HepG2 (cell line): ENCODE data around the gene DDX10. TPM values are rescaled to one million over a fixed set of nuclear protein-coding genes. Genes with fewer than 3 reads are reported as not detected.

Experiments used
- ATAC-seq: fragments of 200-7000 bp; cut with Tn5 transposase; 3 replicates; pipeline ENCODE4 v1.9.1; 2020; ENCODE audit warnings: mild to moderate bottlenecking, moderate library complexity
- BruUV-seq: library from RNA; stranded (reverse); fragments of 400-500 nt; replicated peaks from 2 replicates; lab custom pipeline; 2021; lab: Mats Ljungman, UMichigan
- CTCF ChIA-PET: fragments of 300-600 bp; formaldehyde crosslinking; extraction: SDS; loops from one replicate; lab custom pipeline; 2021; ENCODE audit warnings: low total read pairs, inconsistent platforms, low intra/inter-chr PET ratio; lab: Yijun Ruan, JAX
- POLR2A ChIA-PET: fragments of 350-600 bp; sonication (Branson Sonifier 250); formaldehyde crosslinking; loops from one replicate; lab custom pipeline; 2020; ENCODE audit warnings: antibody characterized with exemption, inconsistent platforms; lab: Yijun Ruan, JAX
- DNase-seq: peaks from one replicate; pipeline ENCODE4 v3.0.0-alpha.2; 2015; ENCODE audit warnings: low spot score
- FAIRE-seq: peaks from 3 replicates; lab custom pipeline; 2011; peaks lifted over from hg19 to GRCh38; lab: Jason Lieb, UNC
- H2AFZ ChIP-seq: one replicate; pipeline ENCODE4 v1.6.1; 2011; ENCODE audit warnings: low read length, inconsistent platforms
- H3K27ac ChIP-seq: fragments of 300-600 bp; 3 replicates; pipeline ENCODE4 v1.8.0; 2011; ENCODE audit warnings: mixed run types, mild to moderate bottlenecking, mixed read lengths, low read length, inconsistent platforms; ENCODE audit not compliant: insufficient read depth; ENCODE audit errors: extremely low read length
- H3K27me3 ChIP-seq, 2 experiments: fragments of 200-600 bp in 1 of 2; 2 replicates in 1 of 2; 3 replicates in 1 of 2; pipeline versions ENCODE4 v1.6.0 to v1.8.0; 2011; ENCODE audit warnings: low read length in 2 of 2, mild to moderate bottlenecking in 2 of 2, moderate library complexity in 2 of 2, inconsistent platforms in 1 of 2; ENCODE audit not compliant: insufficient read depth in 2 of 2, control insufficient read depth in 1 of 2
- H3K36me3 ChIP-seq, 2 experiments: fragments of 200-600 bp in 1 of 2; replicated peaks in 1 of 2; 2 replicates in 1 of 2; 3 replicates in 1 of 2; pipeline versions ENCODE4 v1.5.1 to v1.8.0; 2011; ENCODE audit warnings: low read length in 2 of 2, inconsistent platforms in 1 of 2; ENCODE audit not compliant: insufficient read depth in 2 of 2, control insufficient read depth in 1 of 2
- H3K4me1 ChIP-seq: 2 replicates; pipeline ENCODE4 v1.5.1; 2012; ENCODE audit warnings: low read length, inconsistent platforms; ENCODE audit not compliant: insufficient read depth
- H3K4me2 ChIP-seq: 2 replicates; pipeline ENCODE4 v1.6.0; 2011; ENCODE audit warnings: low read depth, low read length, inconsistent platforms
- H3K4me3 ChIP-seq, 3 experiments: fragments of 200-600 bp in 1 of 3; sonication (generic), shearing (Covaris generic) in 1 of 3; replicated peaks in 1 of 3; 2 replicates each; pipeline ENCODE4 v1.5.1; 2011 to 2016; ENCODE audit warnings: low read length in 3 of 3, inconsistent platforms in 2 of 3, low read depth in 2 of 3, mild to moderate bottlenecking in 2 of 3, control low read depth in 1 of 3, mixed read lengths in 1 of 3; ENCODE audit not compliant: insufficient read depth in 1 of 3
- H3K79me2 ChIP-seq: one replicate; pipeline ENCODE4 v1.6.1; 2011; ENCODE audit warnings: low read length, inconsistent platforms; ENCODE audit not compliant: insufficient read depth
- H3K9ac ChIP-seq: 2 replicates; pipeline ENCODE4 v1.6.0; 2011; ENCODE audit warnings: mild to moderate bottlenecking, low read depth, low read length, inconsistent platforms; ENCODE audit not compliant: insufficient read depth
- H3K9me3 ChIP-seq: 2 replicates; pipeline ENCODE4 v1.5.1; 2012; ENCODE audit warnings: mild to moderate bottlenecking, low read length
- H4K20me1 ChIP-seq: 2 replicates; pipeline ENCODE4 v1.6.0; 2011; ENCODE audit warnings: inconsistent platforms, mild to moderate bottlenecking, low read length, moderate library complexity; ENCODE audit not compliant: insufficient read depth
- ATAD3A ChIP-seq: sonication (generic); formaldehyde crosslinking; IDR thresholded peaks from 2 replicates; pipeline ENCODE4 v1.4.0; 2020; ENCODE audit warnings: missing genetic modification reagents
- BATF2 ChIP-seq: sonication (generic); formaldehyde crosslinking; IDR thresholded peaks from 2 replicates; pipeline ENCODE4 v1.8.0; 2022; ENCODE audit warnings: mild to moderate bottlenecking, missing genetic modification reagents, moderate library complexity
- CENPBD1 ChIP-seq: sonication (generic); formaldehyde crosslinking; IDR thresholded peaks from 2 replicates; pipeline ENCODE4 v1.8.0; 2022; ENCODE audit warnings: missing genetic modification reagents, low read depth, mild to moderate bottlenecking, borderline replicate concordance
- GATAD2A ChIP-seq: IDR thresholded peaks from 2 replicates; pipeline ENCODE4 v1.6.1; 2016
- NFAT5 ChIP-seq: sonication (generic); formaldehyde crosslinking; IDR thresholded peaks from 2 replicates; pipeline ENCODE4 v1.4.0; 2020; ENCODE audit warnings: missing genetic modification reagents
- NFYB ChIP-seq: sonication (generic); formaldehyde crosslinking; IDR thresholded peaks from 2 replicates; pipeline ENCODE4 v1.4.0; 2020; ENCODE audit warnings: missing genetic modification reagents
- REPIN1 ChIP-seq: sonication (generic); formaldehyde crosslinking; IDR thresholded peaks from 2 replicates; pipeline ENCODE4 v1.8.0; 2022; ENCODE audit warnings: missing genetic modification reagents, low read depth, mild to moderate bottlenecking, borderline replicate concordance
- SNAPC5 ChIP-seq: sonication (generic); formaldehyde crosslinking; IDR thresholded peaks from 2 replicates; pipeline ENCODE4 v1.8.1; 2023; ENCODE audit warnings: mild to moderate bottlenecking, missing genetic modification reagents, borderline replicate concordance
- SNRNP70 ChIP-seq: fragments of 200-400 bp; formaldehyde crosslinking; IDR thresholded peaks from 2 replicates; pipeline ENCODE4 v1.6.1; 2017; ENCODE audit warnings: mild to moderate bottlenecking, low read depth, low read length, moderate library complexity
- SRSF9 ChIP-seq: fragments of 200-400 bp; formaldehyde crosslinking; IDR thresholded peaks from 2 replicates; pipeline ENCODE4 v1.6.1; 2018; ENCODE audit warnings: borderline replicate concordance, mild to moderate bottlenecking, low read depth, low read length; ENCODE audit not compliant: insufficient read depth, poor library complexity, severe bottlenecking
- TBX2 ChIP-seq: sonication (generic); formaldehyde crosslinking; IDR thresholded peaks from 2 replicates; pipeline ENCODE4 v1.5.0; 2020; ENCODE audit warnings: missing genetic modification reagents, mild to moderate bottlenecking, borderline replicate concordance
- ZNF20 ChIP-seq: sonication (generic); formaldehyde crosslinking; IDR thresholded peaks from 2 replicates; pipeline ENCODE4 v1.4.0; 2020; ENCODE audit warnings: mild to moderate bottlenecking, moderate library complexity, missing genetic modification reagents
- ZNF230 ChIP-seq: sonication (generic); formaldehyde crosslinking; IDR thresholded peaks from 2 replicates; pipeline ENCODE4 v1.4.0; 2020; ENCODE audit warnings: mild to moderate bottlenecking, missing genetic modification reagents
- ZNF512 ChIP-seq: sonication (generic); formaldehyde crosslinking; IDR thresholded peaks from 2 replicates; pipeline ENCODE4 v1.4.0; 2020; ENCODE audit warnings: mild to moderate bottlenecking, missing genetic modification reagents
- ZNF556 ChIP-seq: sonication (generic); formaldehyde crosslinking; IDR thresholded peaks from 2 replicates; pipeline ENCODE4 v1.4.0; 2020; ENCODE audit warnings: mild to moderate bottlenecking, missing genetic modification reagents, borderline replicate concordance
- ZNF569 ChIP-seq: sonication (generic); formaldehyde crosslinking; IDR thresholded peaks from 2 replicates; pipeline ENCODE4 v1.5.0; 2020; ENCODE audit warnings: mild to moderate bottlenecking, missing genetic modification reagents, moderate library complexity, borderline replicate concordance
- ZNF577 ChIP-seq: sonication (generic); formaldehyde crosslinking; IDR thresholded peaks from 2 replicates; pipeline ENCODE4 v1.4.0; 2020; ENCODE audit warnings: mild to moderate bottlenecking, low read depth, missing genetic modification reagents, borderline replicate concordance
- ZNF720 ChIP-seq: sonication (generic); formaldehyde crosslinking; IDR thresholded peaks from 2 replicates; pipeline ENCODE4 v1.4.0; 2020; ENCODE audit warnings: missing genetic modification reagents
- WGBS: methylation state at CpG from one replicate; pipeline ENCODE4 v1.1.6; 2017; ENCODE audit warnings: low lambda C conversion rate; 5-methylcytosine and 5-hydroxymethylcytosine counted together
- in situ Hi-C: cut with HindIII; loops from 2 replicates; pipeline ENCODE4 v1.10.0; 2017; ENCODE audit warnings: low pct_unique_long_range_greater_than_20kb; ENCODE audit not compliant: extremely low pct_ligation_motif_present
- intact Hi-C: fragments of 100-400 bp; cut with micrococcal nuclease; formaldehyde crosslinking; loops from one replicate; pipeline ENCODE4 v1.10.0; 2022; ENCODE audit not compliant: unreplicated experiment
- polyA plus RNA-seq, 8 experiments: library from polyadenylated mRNA; depleted of rRNA in 3 of 8; stranded (reverse) in 7 of 8; unstranded in 1 of 8; fragments of >200 nt; fragmentation: Illumina TruSeq in 4 of 8; extraction: Trizol in 4 of 8; gene quantifications; 2 replicates each; pipeline versions ENCODE4 v1.2.1 to v1.2.3, GENCODE V29; 2011 to 2016; ENCODE audit warnings: low read depth in 4 of 8, missing spikeins in 1 of 8, mixed read lengths in 1 of 8; ENCODE audit not compliant: insufficient read depth in 1 of 8
- total RNA-seq, 5 experiments: library from RNA; depleted of rRNA; stranded (reverse); fragments of >200 nt; fragmentation: Illumina TruSeq; extraction: Trizol; gene quantifications; 2 replicates each; pipeline ENCODE4 v1.2.3, GENCODE V29; 2016; ENCODE audit warnings: low read depth in 1 of 5

DDX10 gene
- total and polyA plus RNA-seq, 2 of the 13 experiments (the other 11 are each of a cell fraction or from before 2014, with no cell fraction given) = 17.0 to 32.0 TPM

- no peaks in the 10 kb centered on the region for H3K79me2 ChIP-seq
- H3K36me3 ChIP-seq = no peaks in the 10 kb centered on the region
- 98% methylated on average over 2 of the region's 2 CpGs for WGBS
- no peak for ATAC-seq
- no peak overlapping the region for H3K27ac ChIP-seq
- H4K20me1 ChIP-seq = no peaks in the 10 kb centered on the region
- POLR2A ChIA-PET = no interaction called here
- H3K9ac ChIP-seq = no peak overlapping the region
- no peak overlapping the region for H3K4me2 ChIP-seq
- no peak overlapping the region for H3K4me3 ChIP-seq
- no peak for FAIRE-seq
- H3K9me3 ChIP-seq = no peaks in the 10 kb centered on the region
- no TSS peak for BruUV-seq
- in situ Hi-C loops (no loop called here), intact Hi-C loops (loop anchor here (1.0 kb wide), 1 partner anchor 39 kb away; no protein-coding TSS in a partner anchor)
- no peak overlapping the region for H2AFZ ChIP-seq
- CTCF ChIA-PET = no interaction called here
- no peak for TF ChIP-seq ZNF569 (CRISPR knock-in tag)
- TF ChIP-seq TBX2 (CRISPR knock-in tag) = no peak
- TF ChIP-seq SNAPC5 (CRISPR knock-in tag) = no peak
- TF ChIP-seq NFYB (CRISPR knock-in tag) = no peak
- TF ChIP-seq BATF2 = no peak
- TF ChIP-seq NFAT5 (CRISPR knock-in tag) = no peak
- no peak for TF ChIP-seq ATAD3A (CRISPR knock-in tag)
- no peak for TF ChIP-seq ZNF230 (CRISPR knock-in tag)
- TF ChIP-seq ZNF20 (CRISPR knock-in tag) = no peak
- TF ChIP-seq REPIN1 (CRISPR knock-in tag) = no peak
- TF ChIP-seq ZNF720 (CRISPR knock-in tag) = no peak
- TF ChIP-seq ZNF556 = no peak
- TF ChIP-seq SNRNP70 = no peak
- TF ChIP-seq ZNF577 (CRISPR knock-in tag) = no peak
- TF ChIP-seq CENPBD1 (CRISPR knock-in tag) = no peak
- TF ChIP-seq ZNF512 (CRISPR knock-in tag) = no peak
- TF ChIP-seq SRSF9 = no peak
- no peak for TF ChIP-seq GATAD2A (CRISPR knock-in tag)
- H3K27me3 ChIP-seq = no peaks in the 10 kb centered on the region
- no peak for DNase-seq
- no peaks in the 10 kb centered on the region for H3K4me1 ChIP-seq
These were observed 212.3 kb downstream of the DDX10 start for GRCh38 chr11:108877178-108877577.
